GM19397 (cell line): ENCODE results near the gene KRT17.
"Not testable (repeated sequence)": the region's sequence is repeated elsewhere in the genome, so short reads cannot be mapped to it uniquely, and the experiment has no call there.

Source experiments
- ATAC-seq: cut with Tn5 transposase; IDR thresholded peaks from one replicate; pipeline ENCODE4 v1.9.1; 2021; ENCODE audit warnings: mild to moderate bottlenecking, moderate library complexity; ENCODE audit not compliant: unreplicated experiment

KRT17 gene

GRCh38 chr17:41600318-41600717 lies 24.1 kb downstream of the KRT17 start:
- no peak for ATAC-seq

DNA sequence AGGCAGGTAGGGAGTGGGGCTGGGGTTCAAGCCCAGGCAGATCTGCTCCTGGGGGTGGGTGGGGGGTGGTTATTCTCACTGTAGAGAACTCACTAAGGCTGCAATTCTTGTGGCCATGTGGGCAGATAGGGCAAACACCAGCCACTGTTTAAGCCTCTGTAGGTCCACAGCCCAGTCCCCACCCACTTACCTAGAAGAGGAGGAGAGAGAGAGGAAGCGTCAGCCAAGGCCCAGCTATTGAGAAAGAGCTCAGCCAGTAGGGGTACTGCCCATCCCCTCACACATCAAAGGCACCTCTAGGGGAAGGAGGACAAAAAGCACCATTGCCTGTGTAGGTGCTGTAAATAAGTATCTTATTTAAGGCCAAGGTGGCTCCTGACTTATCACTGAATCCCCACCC lies 24.7 kb downstream of the KRT17 start:
- ATAC-seq: no peak

DNA sequence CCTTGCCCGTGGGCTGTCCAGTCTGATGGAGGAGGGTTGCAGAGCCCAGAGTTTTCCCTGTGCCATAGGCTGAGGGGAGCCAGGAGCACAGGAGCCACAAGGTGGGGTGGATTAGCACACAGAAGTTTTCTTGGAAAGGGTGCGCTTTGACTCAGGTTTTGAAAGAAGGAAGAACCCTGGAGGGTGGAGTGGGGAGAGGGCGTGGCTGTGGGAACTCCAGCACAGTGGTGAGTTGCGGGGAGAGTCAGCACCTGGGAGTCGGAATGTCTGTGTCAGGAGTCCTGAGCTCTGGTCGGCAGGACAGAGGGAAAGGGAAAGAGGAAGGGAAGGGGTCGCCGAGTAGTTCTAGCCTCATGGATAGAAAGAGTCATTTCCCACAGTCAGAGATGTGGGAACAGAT lies 28.8 kb downstream of the KRT17 start:
- no peak for ATAC-seq

DNA sequence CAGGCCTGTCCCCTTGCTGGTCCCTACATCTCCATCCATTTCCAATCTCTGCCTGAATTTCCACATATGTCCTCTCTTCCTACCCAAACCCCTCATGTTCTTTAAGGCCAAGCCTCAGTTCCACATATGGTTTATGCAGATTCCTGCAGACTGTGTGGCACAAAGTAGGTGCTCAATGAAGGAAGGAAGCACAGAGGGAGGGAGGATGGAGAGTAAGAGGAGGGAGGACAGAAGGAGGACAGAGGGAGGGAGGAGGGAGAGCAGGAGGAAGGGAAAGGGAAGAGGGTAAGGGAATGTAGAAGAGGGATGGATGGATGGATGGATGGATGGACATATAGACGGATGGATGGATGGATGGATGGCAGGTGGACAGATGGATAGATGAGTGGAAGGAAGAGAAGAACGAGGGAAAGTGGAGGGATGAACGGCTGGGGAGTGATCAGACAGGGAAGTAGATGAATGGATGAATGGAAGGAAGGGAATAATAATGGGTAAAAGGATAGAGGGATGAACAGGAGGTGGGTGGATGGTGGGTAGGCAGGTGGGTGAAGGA lies 29.9 kb downstream of the KRT17 start:
- ATAC-seq: no peak

GRCh38 chr17:41593306-41593981 lies 30.9 kb downstream of the KRT17 start:
- no peak for ATAC-seq

GRCh38 chr17:41592601-41593305 lies 31.6 kb downstream of the KRT17 start:
- no peak for ATAC-seq

GRCh38 chr17:41589301-41589700 lies 35.1 kb downstream of the KRT17 start:
- no peak for ATAC-seq

- ATAC-seq: no peak
Observed at GRCh38 chr17:41588126-41588810, 36.1 kb downstream of the KRT17 start.

DNA sequence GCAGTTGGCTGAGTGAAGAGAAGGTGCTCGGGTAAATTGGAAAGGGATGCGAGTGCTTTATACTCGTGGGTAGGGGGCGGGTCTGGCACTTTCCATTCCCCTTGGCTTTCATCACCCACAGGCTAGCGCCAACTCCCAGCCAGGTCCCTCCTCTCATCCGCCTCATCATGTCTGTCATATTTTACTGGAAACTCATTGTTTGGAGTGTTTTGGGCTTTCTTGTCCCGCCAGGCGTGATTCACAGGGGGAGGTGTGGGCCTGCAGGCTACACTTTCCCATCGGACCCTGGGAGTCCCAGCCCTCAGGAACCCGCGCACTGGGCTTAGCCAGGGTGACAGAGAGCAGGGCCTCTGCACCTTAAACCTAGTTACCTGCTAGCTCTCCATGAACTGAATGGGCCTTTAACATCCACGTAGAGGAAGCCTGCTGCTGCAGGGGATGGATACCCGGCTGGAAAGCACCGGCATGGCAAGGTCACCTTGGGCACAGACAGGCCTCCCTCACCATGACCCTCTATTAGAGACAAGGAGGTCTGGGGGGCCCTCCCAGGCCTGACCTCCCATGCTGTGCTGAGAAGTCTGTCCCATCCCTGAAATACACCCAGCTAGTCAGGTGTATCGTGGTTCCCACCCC lies 37.4 kb downstream of the KRT17 start, which contains the start of gene KRT14:
KRT14 (minus strand) TSS at position 33 of the 633 bp plus-strand sequence. CDS start 61 bp downstream, outside the sequence.
- ATAC-seq: no peak

DNA sequence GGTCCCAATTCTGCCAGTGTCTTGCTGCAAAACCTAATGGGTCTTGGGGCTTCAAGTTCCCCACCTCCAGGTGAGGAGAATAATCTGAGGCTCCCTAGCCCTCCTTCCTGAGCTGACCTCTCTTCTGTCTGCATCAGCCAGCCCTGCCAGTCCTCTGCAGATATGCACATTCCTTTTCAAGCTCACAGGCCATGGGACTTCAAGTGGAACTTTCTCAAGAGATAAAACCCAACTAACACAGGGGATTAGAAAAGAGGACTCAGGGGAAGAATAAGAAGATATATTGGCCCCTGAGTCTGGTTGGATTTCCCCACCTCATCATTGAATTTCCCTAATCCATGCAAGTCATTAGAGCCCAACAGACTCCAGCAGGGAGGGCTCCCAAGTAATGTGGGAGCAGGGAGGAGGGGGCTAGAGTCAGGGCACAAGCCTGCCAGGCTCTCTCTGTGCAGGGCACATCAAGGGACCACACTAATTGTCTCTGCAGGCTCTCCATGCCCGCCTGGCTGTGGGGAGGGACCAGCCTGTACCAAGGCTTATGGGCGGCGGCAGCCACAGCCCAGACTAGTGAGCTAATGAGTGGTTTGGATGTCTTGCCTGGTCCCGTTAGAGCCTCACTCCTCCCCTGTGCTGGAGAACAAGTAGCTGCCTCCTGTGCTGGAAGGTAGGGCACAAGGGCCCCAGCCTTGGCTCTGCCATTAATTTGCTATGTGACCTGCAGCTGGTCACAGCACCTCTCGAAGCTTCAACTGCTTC lies 38.9 kb downstream of the KRT17 start:
- no peak for ATAC-seq

DNA sequence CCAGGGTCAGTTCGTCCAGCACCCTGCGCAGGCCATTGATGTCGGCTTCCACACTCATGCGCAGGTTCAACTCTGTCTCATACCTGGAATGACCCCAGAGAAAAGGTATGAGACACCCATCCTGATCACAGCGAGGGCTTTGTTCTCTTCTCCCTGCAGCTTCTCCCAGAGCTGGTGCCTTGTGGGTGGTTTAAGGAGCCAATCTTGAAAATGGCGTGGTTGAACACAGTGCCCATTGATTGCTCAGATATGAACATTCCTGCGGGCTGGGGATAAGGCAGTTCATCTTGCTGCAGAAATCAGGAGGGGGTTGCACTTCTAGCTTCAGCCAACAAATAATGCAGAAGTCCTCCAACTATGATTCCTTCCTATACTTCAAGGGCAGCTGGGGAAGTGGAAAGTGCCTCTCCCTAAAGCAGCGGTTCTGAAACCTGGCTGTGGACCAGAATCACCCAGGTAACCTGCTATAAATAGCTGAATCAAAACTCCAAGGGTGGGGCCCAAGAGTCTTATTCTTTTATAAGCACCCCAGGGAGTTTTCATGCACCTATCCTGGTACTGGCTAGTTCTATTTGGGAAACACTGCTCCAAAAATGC lies 39.9 kb downstream of the KRT17 start:
- ATAC-seq: not testable (repeated sequence)

DNA sequence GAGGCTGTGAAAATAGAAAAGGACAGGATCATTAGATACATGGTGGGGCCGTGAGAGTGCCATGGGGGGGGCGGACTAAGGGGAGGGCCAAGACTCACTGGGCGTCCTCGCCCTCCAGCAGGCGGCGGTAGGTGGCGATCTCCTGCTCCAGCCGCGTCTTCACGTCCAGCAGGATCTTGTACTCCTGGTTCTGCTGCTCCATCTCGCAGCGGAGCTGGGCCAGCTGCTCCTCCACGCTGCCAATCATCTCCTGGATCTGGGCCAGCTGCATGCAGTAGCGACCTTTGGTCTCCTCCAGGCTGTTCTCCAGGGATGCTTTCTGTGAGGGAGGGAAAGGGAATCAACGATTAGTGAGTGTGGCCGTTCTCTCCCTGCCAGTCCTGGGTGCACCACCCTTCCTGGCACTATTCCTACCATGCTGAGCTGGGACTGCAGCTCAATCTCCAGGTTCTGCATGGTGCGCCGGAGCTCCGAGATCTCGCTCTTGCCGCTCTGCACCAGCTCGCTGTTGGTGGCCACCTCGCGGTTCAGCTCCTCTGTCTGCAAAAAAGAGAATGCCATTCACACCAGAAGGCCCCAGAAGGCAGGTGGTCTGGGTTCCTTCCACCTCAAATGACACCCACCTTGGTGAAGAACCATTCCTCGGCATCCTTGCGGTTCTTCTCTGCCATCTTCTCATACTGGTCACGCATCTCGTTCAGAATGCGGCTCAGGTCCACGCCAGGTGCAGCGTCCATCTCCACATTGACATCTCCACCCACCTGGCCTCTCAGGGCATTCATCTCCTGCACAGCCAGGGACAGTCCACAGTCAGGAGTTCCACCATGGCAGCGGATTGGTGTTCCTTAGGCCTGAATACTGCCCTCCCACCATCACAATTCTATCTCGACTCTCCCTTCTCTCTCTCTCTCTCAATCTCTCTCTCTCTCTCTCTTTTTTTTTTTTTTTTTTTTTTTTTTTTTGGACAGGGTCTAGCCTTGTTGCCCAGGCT lies 40.9 kb downstream of the KRT17 start:
- no peak for ATAC-seq

DNA sequence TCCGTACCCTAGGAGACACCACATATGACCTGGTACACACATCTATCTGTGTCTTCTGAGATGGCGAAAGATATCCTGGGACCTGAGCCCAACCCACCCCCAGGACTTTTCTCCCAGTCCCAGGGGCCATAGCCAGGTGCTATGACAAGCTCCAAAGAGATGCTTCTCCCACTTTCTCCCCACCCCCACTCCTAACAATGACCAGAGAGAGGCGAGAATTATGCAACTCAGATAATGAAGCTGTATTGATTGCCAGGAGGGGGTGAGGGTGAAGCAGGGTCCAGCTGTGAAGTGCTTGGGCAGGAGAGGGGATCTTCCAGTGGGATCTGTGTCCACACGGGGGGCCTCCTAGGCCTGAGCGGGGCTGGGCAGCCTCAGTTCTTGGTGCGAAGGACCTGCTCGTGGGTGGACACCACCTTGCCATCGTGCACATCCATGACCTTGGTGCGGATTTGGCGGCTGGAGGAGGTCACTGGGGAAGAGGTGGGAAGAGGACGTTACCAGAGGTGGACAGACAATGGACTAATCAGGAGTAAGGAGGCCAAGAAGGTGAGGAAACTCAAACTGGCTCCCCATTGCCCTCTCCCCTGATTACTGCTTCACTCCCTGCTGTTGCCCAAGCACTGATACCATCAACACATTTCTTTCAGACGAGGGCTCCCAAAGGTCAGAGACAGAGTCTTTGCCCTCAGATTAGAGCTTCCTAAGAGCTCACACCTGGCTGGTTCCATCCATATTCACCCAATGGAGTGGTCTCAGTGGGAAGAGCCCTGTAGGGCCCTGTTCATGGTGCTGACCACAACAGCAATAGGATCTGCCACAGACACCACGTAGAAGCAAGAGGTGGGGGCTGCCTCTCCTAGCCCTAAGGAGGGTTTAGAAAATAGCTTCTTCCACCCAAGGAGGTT lies 42.1 kb downstream of the KRT17 start:
- not testable (repeated sequence) for ATAC-seq

- no peak for ATAC-seq
Observed at GRCh38 chr17:41581366-41582060, 42.9 kb downstream of the KRT17 start.

DNA sequence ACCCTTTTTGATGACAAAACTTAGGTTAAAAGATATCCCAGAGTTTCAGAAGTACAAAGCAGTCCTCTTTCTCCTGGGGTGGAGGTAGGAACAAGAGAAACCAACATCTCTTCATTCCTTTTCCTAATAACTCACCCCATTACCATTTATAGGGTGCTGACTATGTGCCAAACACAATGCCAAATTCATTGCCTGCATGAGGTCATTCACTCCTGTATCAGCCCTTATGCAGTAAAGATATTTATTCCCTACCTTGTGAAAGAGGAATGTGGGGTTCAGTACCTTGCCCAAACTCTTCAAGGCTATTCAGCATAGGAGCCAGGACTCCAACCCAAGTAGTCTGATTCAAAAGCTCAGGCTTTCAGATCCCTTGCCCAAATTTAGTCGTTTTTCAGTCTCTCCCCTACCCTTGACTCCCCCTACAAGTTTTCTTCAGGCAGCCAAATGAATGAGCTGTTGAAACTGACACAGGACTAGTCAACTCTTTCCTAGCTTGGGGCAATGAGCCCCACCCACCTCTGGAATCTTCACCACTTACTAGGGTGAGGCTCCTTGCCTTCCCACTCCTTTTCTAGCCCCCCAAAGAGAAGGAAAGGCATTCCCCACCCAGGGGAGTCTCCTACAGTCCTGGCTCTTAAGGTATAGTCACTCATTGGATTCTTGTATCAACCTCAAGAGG lies 43.5 kb downstream of the KRT17 start:
- ATAC-seq: no peak

GRCh38 chr17:41580244-41580575 lies 44.2 kb downstream of the KRT17 start:
- ATAC-seq: no peak
